HUES6 (cell line): ENCODE measurements around the gene KCTD20.
A peak's percentile ranks its signal among the peaks of the same experiment; 100 is the strongest.

Experiments used
- H3K27ac ChIP-seq: 2 replicates; pipeline ENCODE4 v1.7.0; 2013; ENCODE audit warnings: low read depth, mild to moderate bottlenecking, low read length, inconsistent platforms
- H3K27me3 ChIP-seq: 2 replicates; pipeline ENCODE4 v1.6.1; 2013; ENCODE audit warnings: low read length; ENCODE audit not compliant: control insufficient read depth, insufficient read depth
- H3K36me3 ChIP-seq: 2 replicates; pipeline ENCODE4 v1.6.1; 2013; ENCODE audit warnings: low read length; ENCODE audit not compliant: control insufficient read depth, insufficient read depth
- H3K4me1 ChIP-seq: 2 replicates; pipeline ENCODE4 v1.6.1; 2013; ENCODE audit warnings: low read length; ENCODE audit not compliant: control insufficient read depth, insufficient read depth
- H3K4me3 ChIP-seq: 2 replicates; pipeline ENCODE4 v1.5.1; 2013; ENCODE audit warnings: low read depth, low read length
- H3K9ac ChIP-seq: one replicate; pipeline ENCODE4 v1.6.1; 2013; ENCODE audit warnings: mild to moderate bottlenecking, low read length
- H3K9me3 ChIP-seq: 2 replicates; pipeline ENCODE4 v1.6.1; 2013; ENCODE audit warnings: low read depth, low read length; ENCODE audit not compliant: control insufficient read depth, insufficient read depth

KCTD20 gene

DNA sequence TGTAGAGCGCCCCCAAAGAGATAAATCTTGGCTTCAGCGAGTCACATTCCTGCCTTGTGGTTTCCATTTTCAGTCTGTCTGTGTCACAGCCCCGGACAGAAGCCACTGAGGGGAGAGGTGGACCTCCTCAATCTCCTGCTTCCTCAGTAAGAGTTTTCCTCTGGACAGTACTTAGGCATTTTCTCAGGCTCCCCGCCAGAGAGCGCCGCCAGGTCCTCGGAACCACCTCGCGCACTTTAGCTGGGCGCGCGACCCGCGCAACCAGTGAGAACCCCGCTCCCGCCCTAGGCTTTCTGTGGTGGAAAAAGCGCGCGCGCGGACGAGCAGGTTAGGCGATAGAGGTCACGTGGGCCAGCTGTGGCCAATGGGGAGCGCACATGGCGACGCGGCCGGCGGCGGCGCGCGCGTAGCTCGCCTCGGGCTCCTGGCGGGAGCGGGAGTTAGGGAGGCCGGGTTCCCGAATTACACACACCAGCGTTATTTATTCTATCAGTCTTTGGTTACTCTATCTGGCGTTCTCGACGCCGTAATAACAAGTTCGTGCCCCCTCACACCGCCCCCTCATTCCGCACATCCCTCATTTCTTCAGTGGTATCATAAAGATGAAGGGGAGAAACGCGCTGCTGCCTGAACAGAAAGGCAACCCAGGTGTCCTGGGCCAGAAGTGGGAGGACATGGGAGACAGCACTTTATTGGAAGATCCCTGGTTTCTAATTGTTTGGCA is 19.5 kb upstream of the KCTD20 start:
- Histone ChIP-seq H3K36me3 (no peaks in the 10 kb centered on the region), H3K4me1 (peaks cover 6% of the 10 kb centered on the region), H3K27me3 (no peaks in the 10 kb centered on the region), H3K4me3 (peak overlapping the region; percentile 84), H3K27ac (no peak overlapping the region), H3K9me3 (no peaks in the 10 kb centered on the region), H3K9ac (peak overlapping the region; percentile 77)

DNA sequence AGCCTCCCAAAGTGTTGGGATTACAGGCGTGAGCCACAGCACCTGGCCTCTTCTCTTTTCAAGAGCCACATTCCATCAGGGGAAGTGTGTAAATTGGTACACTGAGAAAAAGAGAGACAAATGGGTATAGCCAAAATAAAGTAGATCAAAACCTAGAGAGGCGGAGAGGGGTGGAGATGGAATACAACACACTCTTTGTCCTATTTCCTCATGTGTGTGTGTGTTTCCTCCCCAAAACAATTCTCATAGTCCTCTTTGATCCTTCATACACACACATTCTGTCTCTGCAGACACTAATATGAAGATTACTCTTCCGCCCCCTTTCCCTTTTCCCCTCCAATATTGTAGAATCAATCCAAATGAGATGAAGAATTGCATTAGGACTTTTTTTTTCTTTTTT is 16.2 kb upstream of the KCTD20 start:
- no peaks in the 10 kb centered on the region for H3K27me3 ChIP-seq
- H3K9me3 ChIP-seq = no peaks in the 10 kb centered on the region
- no peaks in the 10 kb centered on the region for H3K36me3 ChIP-seq
- H3K4me1 ChIP-seq = peaks cover 6% of the 10 kb centered on the region
- no peak overlapping the region for H3K4me3 ChIP-seq
- no peak overlapping the region for H3K27ac ChIP-seq
- no peak overlapping the region for H3K9ac ChIP-seq

DNA sequence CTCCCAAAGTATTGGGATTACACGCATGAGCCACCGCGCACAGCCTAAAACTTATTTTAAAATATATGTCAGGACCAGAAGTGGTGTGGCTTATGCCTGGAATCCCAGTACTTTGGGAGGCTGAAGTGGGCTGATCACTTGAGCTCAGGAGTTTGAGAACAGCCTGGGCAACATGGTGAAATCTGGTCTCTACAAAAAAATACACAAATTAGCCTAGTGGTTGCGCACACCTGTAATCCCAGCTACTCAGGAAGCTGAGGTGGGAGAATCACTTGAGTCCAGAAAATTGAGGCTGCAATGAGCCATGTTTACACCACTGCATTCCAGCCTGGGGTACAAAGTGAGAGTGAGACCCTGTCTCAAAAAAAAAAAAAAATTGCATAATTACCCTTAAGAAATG is 13.9 kb upstream of the KCTD20 start:
- Histone ChIP-seq H3K27me3 (no peaks in the 10 kb centered on the region), H3K9ac (no peak overlapping the region)

GRCh38 chr6:36430351-36430750 is 12.4 kb upstream of the KCTD20 start:
- Histone ChIP-seq H3K36me3 (no peaks in the 10 kb centered on the region), H3K9ac (no peak overlapping the region), H3K4me3 (no peak overlapping the region), H3K9me3 (no peaks in the 10 kb centered on the region), H3K27me3 (no peaks in the 10 kb centered on the region), H3K27ac (no peak overlapping the region), H3K4me1 (0 out of 2 replicates have a peak, but pooled peaks cover 5% of the 10 kb centered on the region)

More for the DNA sequence above, 13.9 kb upstream of the KCTD20 start:
- no peak overlapping the region for H3K4me3 ChIP-seq
- no peaks in the 10 kb centered on the region for H3K9me3 ChIP-seq
- no peaks in the 10 kb centered on the region for H3K36me3 ChIP-seq
- H3K27ac ChIP-seq = no peak overlapping the region
- peaks cover 7% of the 10 kb centered on the region for H3K4me1 ChIP-seq

- no peak overlapping the region for H3K9ac ChIP-seq
- H3K27ac ChIP-seq = no peak overlapping the region
- no peaks in the 10 kb centered on the region for H3K9me3 ChIP-seq
- H3K4me3 ChIP-seq = no peak overlapping the region
- 0 out of 2 replicates have a peak, but pooled peaks cover 5% of the 10 kb centered on the region for H3K4me1 ChIP-seq
- no peaks in the 10 kb centered on the region for H3K27me3 ChIP-seq
- no peaks in the 10 kb centered on the region for H3K36me3 ChIP-seq
Observed at GRCh38 chr6:36431197-36431596, 11.6 kb upstream of the KCTD20 start.

DNA sequence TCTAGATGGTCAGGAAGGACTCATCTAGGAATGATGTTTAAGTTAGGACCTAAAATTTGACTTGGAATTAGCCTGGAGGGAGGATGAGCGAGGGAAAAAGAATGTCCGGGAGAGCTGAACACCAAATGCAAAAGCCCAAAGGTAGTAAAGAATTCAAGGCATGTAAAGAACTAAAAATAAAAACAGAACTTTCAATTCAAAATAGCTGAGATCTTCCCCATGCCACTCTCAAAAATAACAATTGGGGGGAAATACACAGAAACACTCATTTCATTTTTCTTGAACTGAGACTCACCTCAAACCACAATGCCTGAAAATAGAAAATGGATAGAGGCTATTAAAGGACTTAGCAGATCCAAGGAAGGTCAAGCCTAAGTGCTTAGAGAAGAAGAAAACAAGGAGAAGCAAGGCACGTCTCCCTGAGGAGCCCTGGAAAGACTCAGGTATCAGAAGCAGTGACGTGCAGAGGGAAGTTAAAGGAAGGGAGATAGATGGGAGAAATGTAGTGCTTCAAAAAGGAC is 10.6 kb upstream of the KCTD20 start:
- Histone ChIP-seq H3K9ac (peak overlapping the region; percentile 5), H3K27ac (peak overlapping the region; percentile 34; the same call in 1 of the 2 replicates)

DNA sequence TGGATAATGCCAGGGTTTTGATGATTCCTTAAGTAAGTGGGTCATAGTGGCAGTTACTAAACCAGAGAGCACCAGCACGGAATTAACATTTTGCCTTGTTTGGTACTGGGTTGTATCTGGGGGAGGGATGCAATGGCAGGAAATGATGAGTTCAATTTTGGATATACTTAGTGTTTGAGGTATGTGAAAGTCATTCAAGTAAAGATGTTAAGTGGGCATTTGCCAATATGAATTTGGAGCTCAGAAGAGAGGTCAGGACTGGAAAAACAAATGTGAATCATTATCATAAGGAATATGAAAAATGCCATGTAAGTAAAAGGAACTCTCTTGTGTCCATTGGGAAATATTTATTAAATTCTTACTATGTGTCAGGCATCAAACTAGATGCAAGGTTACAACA is 6.3 kb upstream of the KCTD20 start:
- H3K9ac ChIP-seq = no peak overlapping the region

More for the DNA sequence above, 10.6 kb upstream of the KCTD20 start:
- H3K4me1 ChIP-seq = 0 out of 2 replicates have a peak, but pooled peaks cover 5% of the 10 kb centered on the region
- no peaks in the 10 kb centered on the region for H3K27me3 ChIP-seq
- no peak overlapping the region for H3K4me3 ChIP-seq
- H3K9me3 ChIP-seq = no peaks in the 10 kb centered on the region
- H3K36me3 ChIP-seq = no peaks in the 10 kb centered on the region

GRCh38 chr6:36441307-36441894 is 1.4 kb upstream of the KCTD20 start:
- no peaks in the 10 kb centered on the region for H3K9me3 ChIP-seq
- peak overlapping the region; percentile 72; the same call in 1 of the 2 replicates for H3K27ac ChIP-seq
- no peaks in the 10 kb centered on the region for H3K36me3 ChIP-seq
- no peaks in the 10 kb centered on the region for H3K27me3 ChIP-seq
- no peak overlapping the region for H3K9ac ChIP-seq
- peaks cover 22% of the 10 kb centered on the region for H3K4me1 ChIP-seq
- no peak overlapping the region for H3K4me3 ChIP-seq

More for the DNA sequence above, 6.3 kb upstream of the KCTD20 start:
- H3K4me1 ChIP-seq = peaks cover 15% of the 10 kb centered on the region
- no peak overlapping the region for H3K27ac ChIP-seq
- H3K4me3 ChIP-seq = no peak overlapping the region
- no peaks in the 10 kb centered on the region for H3K36me3 ChIP-seq
- no peaks in the 10 kb centered on the region for H3K9me3 ChIP-seq
- H3K27me3 ChIP-seq = no peaks in the 10 kb centered on the region

- Histone ChIP-seq H3K27ac (peak overlapping the region; percentile 49; the same call in 1 of the 2 replicates), H3K9me3 (no peaks in the 10 kb centered on the region)
Observed at GRCh38 chr6:36442103-36442670, 613 bp upstream of the KCTD20 start.

GRCh38 chr6:36443471-36444428 is 950 bp downstream of the KCTD20 start:
- Histone ChIP-seq H3K9ac (peak overlapping the region; percentile 94), H3K4me3 (peak overlapping the region; percentile 91), H3K27ac (peak overlapping the region; percentile 90), H3K36me3 (peaks cover 8% of the 10 kb centered on the region), H3K9me3 (peaks cover under 1% of the 10 kb centered on the region), H3K4me1 (peaks cover 22% of the 10 kb centered on the region), H3K27me3 (no peaks in the 10 kb centered on the region)

More at GRCh38 chr6:36442103-36442670, 613 bp upstream of the KCTD20 start:
- Histone ChIP-seq H3K4me3 (peak overlapping the region; percentile 91), H3K36me3 (no peaks in the 10 kb centered on the region), H3K27me3 (no peaks in the 10 kb centered on the region), H3K4me1 (peaks cover 22% of the 10 kb centered on the region), H3K9ac (peak overlapping the region; percentile 94)
